ENCODE data around the gene ZNF771.

Gene ZNF771

GRCh38 chr16:30464078-30464477, 56.7 kb downstream of the ZNF771 start:
- no peak for DNase-seq (ENCODE audit: low read depth in 2 of 2)
